Suprapubic skin (tissue), 4 donors: ENCODE measurements around the gene HEATR9.

ENCODE experiments used
- EP300 ChIP-seq: sonication (generic); formaldehyde crosslinking; IDR thresholded peaks from one replicate; pipeline ENCODE4 v1.6.1; 2017; ENCODE audit warnings: antibody characterized with exemption
- POLR2A ChIP-seq, 2 donors: fragments of 450-650 bp; IDR thresholded peaks; one replicate each; pipeline ENCODE4 v1.6.1; 2017; ENCODE audit warnings: antibody characterized with exemption in 2 of 2, mild to moderate bottlenecking in 2 of 2, moderate library complexity in 2 of 2
- POLR2AphosphoS5 ChIP-seq, 3 donors: sonication (generic); formaldehyde crosslinking; IDR thresholded peaks; one replicate each; pipeline ENCODE4 v1.6.1; 2017; ENCODE audit warnings: antibody characterized with exemption in 3 of 3
- TF ChIP-seq, protein P1 (sequence below), 2 donors: fragments of 200-600 bp in 1 of 2; fragments of 450-650 bp in 1 of 2; sonication (generic) in 1 of 2; IDR thresholded peaks; one replicate each; pipeline ENCODE4 v1.5.1; 2016 to 2019; ENCODE audit warnings: antibody characterized with exemption in 2 of 2, mild to moderate bottlenecking in 1 of 2, moderate library complexity in 1 of 2

DNA sequence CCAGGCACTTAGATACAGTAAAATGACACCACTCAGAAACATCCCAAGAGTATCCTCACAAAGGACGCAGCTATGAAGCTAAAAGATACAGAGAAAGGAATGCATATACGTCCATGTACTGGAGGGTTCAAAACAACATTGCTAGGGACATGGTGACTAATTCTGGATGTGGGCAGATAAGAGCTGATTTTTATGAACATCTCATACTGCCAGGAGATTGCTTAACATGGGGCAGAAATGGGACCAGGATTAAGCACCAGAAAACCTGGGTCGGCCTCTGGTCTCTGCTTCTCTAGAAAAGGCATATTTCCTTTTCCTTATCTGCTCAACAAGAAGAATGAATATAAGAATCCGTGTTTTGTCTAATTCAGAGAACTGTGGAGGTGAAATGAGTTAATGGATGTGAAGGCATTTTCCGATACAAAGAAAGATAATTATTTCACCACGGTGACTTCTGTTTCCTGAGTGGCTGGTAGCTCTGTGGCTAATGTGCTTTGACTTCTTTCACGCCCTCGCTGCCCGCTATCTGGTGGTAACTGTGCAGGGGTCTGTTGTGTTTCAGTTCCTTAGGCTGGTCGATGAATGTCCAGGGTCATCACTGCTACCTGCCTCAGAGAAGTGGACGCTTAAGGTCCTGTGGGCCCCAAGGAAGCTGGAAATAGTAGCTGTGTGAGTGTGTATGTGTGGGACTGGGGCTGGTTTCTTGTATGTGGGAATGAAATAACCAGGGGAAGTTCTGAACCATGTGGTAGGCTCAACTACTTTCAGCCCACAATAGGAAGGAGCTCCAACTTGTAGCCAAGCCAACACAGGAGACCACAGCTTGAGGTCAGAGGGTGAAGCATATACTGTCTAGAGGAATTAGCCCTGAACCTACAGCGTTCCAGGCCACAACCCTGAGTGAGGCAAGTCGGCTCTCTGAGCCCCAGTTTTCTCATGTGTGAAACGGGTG lies 27.2 kb upstream of the HEATR9 start:
- TF ChIP-seq, protein P1, sequence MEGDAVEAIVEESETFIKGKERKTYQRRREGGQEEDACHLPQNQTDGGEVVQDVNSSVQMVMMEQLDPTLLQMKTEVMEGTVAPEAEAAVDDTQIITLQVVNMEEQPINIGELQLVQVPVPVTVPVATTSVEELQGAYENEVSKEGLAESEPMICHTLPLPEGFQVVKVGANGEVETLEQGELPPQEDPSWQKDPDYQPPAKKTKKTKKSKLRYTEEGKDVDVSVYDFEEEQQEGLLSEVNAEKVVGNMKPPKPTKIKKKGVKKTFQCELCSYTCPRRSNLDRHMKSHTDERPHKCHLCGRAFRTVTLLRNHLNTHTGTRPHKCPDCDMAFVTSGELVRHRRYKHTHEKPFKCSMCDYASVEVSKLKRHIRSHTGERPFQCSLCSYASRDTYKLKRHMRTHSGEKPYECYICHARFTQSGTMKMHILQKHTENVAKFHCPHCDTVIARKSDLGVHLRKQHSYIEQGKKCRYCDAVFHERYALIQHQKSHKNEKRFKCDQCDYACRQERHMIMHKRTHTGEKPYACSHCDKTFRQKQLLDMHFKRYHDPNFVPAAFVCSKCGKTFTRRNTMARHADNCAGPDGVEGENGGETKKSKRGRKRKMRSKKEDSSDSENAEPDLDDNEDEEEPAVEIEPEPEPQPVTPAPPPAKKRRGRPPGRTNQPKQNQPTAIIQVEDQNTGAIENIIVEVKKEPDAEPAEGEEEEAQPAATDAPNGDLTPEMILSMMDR (IDR thresholded peaks at IDR 0.05): no peak
- TF ChIP-seq POLR2AphosphoS5 (IDR thresholded peaks at IDR 0.05): no peak
- no peak for TF ChIP-seq POLR2A (IDR thresholded peaks at IDR 0.05)
- no peak for TF ChIP-seq EP300
